Kidney (tissue), 14 donors: ENCODE measurements around the gene VAV2. TPM values are rescaled to one million over a fixed set of nuclear protein-coding genes. Genes with fewer than 3 reads are reported as not detected.

ENCODE experiments used
- DNase-seq, 5 donors: peaks; one replicate each; pipeline ENCODE4 v3.0.0-alpha.2; 2013 to 2020
- FAIRE-seq: peaks from 2 replicates; lab custom pipeline; 2012; peaks lifted over from hg19 to GRCh38; lab: Jason Lieb, UNC
- H3K27ac ChIP-seq, 2 donors: one replicate each; pipeline ENCODE4 v1.7.0; 2013; ENCODE audit warnings: low read depth in 2 of 2, low read length in 2 of 2, inconsistent platforms in 1 of 2
- H3K27me3 ChIP-seq: one replicate; pipeline ENCODE4 v1.7.1; 2013; ENCODE audit warnings: low read length, inconsistent platforms; ENCODE audit not compliant: control insufficient read depth, insufficient read depth
- H3K36me3 ChIP-seq, 3 donors: one replicate each; pipeline versions ENCODE4 v1.7.0 to v1.7.1; 2013; ENCODE audit warnings: low read length in 3 of 3, control low read depth in 1 of 3, inconsistent platforms in 1 of 3; ENCODE audit not compliant: insufficient read depth in 3 of 3, control insufficient read depth in 2 of 3
- H3K4me1 ChIP-seq, 3 donors: one replicate each; pipeline versions ENCODE4 v1.7.0 to v1.7.1; 2013; ENCODE audit warnings: low read length in 3 of 3, inconsistent platforms in 1 of 3, low read depth in 1 of 3; ENCODE audit not compliant: control insufficient read depth in 2 of 3, insufficient read depth in 2 of 3
- H3K4me3 ChIP-seq, 3 donors: one replicate each; pipeline versions ENCODE4 v1.7.0 to v1.8.1; 2013; ENCODE audit warnings: low read length in 3 of 3, control low read depth in 1 of 3, inconsistent platforms in 1 of 3
- H3K9ac ChIP-seq, 3 donors: one replicate each; pipeline versions ENCODE4 v1.7.0 to v1.7.1; 2013; ENCODE audit warnings: low read length in 3 of 3, control low read depth in 1 of 3, inconsistent platforms in 1 of 3
- H3K9me3 ChIP-seq, 3 donors: one replicate each; pipeline versions ENCODE4 v1.7.0 to v1.7.1; 2013; ENCODE audit warnings: low read length in 3 of 3, control low read depth in 1 of 3, inconsistent platforms in 1 of 3; ENCODE audit not compliant: control insufficient read depth in 2 of 3, insufficient read depth in 1 of 3
- intact Hi-C: fragments of 100-400 bp; cut with DNase I; formaldehyde crosslinking; loops from one replicate; pipeline ENCODE4 v1.11.1; 2022
- polyA plus RNA-seq: library from polyadenylated mRNA; stranded (reverse); fragments of 350-450 nt; fragmentation: Illumina TruSeq; extraction: RNeasy Lipid Tissue Mini Kit (QIAGEN cat#74804); gene quantifications from one replicate; pipeline ENCODE4 v1.2.3, GENCODE V29; 2014; ENCODE audit warnings: low read depth, low replicate concordance; ENCODE audit not compliant: insufficient read depth
- total RNA-seq: library from RNA; stranded (reverse); fragmentation: NEBNext Ultra II Directional; extraction: Animal tissue kit (Norgen Biotek cat#: 25700); gene quantifications from one replicate; pipeline ENCODE4 v1.2.1, GENCODE V29; 2021
- TF ChIP-seq, protein P1 (sequence below): IDR thresholded peaks from 3 replicates; pipeline ENCODE4 v1.5.1; 2012; ENCODE audit warnings: mild to moderate bottlenecking, moderate library complexity, borderline replicate concordance; ENCODE audit not compliant: insufficient read depth; ENCODE audit errors: extremely low read depth
- donor health status: control.
- donor health status: control.
- donor health status: control.
- donor health status: control.
- donor health status: control.
- donor health status: DM: yes; HTN: yes; CAD: no.
- donor health status: Normal renal cell carcinoma (clear cell type).

VAV2 gene
- total and polyA plus RNA-seq, 2 donors from 2014 or later = 22.3 to 47.1 TPM

DNA sequence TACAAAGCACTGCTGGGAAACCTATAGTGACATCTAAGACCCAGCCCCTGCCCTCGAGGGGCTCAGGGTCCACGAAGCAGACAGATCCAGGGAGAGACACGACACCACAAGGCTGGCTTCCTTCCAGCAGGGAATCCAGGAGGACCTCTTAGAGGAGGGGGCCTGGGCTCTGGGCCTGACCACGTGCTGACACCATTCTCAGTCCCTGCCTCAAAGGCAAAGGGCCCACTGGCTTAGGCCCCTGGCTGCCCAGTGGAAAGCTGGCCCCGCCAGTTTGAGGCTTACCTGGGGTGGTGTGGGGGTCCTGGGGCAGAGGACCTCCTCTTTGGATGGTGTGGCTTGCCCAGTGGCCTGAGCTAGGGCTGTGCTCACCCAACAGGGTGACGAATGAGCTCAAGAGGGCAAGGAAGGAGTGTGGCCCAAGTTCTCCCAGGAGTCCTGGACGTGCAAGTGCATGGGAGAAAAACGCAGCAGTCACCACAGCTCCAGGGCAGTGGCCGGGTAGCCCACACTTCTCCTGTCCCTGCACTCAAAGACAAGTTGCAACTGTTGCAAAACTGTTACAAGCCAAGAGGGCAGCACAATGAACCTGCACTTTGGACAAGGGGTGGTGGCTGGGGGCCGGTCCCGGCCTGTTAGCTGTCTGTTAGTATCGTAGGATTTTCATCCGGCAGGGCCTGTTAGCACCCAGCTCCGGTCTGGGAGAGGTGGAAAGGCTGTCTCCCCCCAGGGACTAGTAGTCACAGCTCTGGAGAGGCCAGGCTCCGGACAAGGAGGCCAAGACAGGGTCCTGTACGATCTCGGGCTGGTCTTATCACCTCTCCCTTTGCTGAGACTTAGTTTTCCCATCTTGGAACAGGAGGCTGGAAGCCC, 252.5 kb downstream of the VAV2 start:
- DNase-seq = peak in 2 of 5 donors; percentile 12 to 66
- Histone ChIP-seq H3K9me3 (no peaks in the 10 kb centered on the region), H3K9ac (peak overlapping the region in 1 of 3 donors; percentile 17), H3K27ac (peak overlapping the region; percentile 41 to 77), H3K27me3 (no peaks in the 10 kb centered on the region), H3K4me1 (peaks cover 0 to 14% (median 0%) of the 10 kb centered on the region in 3 donors), H3K4me3 (peak overlapping the region in 1 of 3 donors; percentile 56), H3K36me3 (no peaks in the 10 kb centered on the region)
- no peak for FAIRE-seq
- TF ChIP-seq, protein P1, sequence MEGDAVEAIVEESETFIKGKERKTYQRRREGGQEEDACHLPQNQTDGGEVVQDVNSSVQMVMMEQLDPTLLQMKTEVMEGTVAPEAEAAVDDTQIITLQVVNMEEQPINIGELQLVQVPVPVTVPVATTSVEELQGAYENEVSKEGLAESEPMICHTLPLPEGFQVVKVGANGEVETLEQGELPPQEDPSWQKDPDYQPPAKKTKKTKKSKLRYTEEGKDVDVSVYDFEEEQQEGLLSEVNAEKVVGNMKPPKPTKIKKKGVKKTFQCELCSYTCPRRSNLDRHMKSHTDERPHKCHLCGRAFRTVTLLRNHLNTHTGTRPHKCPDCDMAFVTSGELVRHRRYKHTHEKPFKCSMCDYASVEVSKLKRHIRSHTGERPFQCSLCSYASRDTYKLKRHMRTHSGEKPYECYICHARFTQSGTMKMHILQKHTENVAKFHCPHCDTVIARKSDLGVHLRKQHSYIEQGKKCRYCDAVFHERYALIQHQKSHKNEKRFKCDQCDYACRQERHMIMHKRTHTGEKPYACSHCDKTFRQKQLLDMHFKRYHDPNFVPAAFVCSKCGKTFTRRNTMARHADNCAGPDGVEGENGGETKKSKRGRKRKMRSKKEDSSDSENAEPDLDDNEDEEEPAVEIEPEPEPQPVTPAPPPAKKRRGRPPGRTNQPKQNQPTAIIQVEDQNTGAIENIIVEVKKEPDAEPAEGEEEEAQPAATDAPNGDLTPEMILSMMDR = no peak
- intact Hi-C loops = no loop called here

DNA sequence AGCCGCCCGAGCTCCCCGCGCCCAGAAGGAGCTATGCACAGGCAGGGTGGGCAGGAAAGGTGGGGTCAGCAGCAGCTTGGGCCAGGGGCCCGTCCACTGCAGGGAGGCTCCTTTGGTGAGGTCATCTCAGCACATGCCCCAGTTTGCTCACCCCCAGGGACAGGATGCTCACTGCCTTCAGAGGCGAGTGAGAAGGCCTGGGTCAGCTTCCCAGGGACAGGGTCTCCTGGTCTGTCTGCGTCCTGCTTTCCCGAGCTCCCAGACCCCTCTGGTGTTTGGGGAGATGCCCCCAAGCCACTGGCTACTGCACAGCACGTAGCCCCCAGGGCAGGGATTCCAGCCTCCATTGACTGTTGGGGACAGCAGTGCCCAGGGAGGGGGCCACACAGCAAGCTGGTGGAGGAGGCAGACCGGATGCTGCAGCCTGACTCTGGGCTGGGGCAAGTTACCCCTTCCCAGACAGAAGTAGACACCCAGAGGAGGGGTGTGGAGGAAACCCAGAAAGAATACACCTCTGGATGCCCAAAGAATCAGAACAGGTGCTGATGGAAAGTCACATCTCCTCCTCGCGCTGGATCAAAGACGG, 253.4 kb downstream of the VAV2 start:
- H3K4me3 ChIP-seq = peak overlapping the region in 2 of 3 donors; percentile 36 to 56

DNA sequence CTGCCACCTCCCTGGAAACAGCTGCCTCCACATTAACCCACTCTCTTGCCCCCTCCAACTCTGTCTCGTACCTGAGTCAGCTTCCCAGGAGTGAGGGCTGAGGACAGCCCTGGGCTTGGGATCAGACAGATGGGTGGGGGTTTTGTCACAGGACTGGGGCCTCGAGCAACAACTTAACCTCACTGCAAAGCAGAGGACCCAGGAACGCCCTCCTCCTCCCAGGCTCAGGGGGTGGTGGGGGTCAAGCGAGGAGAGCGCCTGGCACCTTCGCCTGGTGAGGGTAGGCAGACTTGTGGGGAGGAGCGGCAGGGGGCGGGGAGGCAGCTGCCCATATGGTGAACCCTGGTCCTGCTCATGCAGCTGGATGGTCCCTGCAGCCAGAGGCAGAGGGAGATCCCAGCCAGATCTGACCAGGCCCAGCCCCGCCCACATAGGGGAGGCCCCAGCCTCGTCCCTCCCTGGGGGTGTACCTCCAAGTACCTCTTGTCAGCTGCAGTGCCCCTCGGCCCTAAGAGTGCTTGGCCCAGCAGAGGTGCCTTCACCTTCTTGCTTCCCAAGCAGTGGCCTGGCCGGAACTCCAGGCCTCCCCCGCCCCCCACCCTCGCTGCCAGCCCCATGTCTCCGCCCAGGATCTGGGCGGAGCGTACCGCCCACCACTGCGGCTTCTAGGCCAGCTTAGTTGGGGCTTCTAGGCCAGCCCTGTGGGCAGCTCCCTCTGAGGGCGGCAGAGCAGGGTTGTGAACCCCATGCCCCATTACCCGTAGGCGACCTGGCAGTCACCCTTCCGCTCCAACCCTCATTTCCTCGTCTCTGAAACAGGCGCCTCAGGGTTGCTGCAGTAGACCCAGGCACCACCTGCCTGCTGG, 254.1 kb downstream of the VAV2 start, which contains the start of gene SARDH:
SARDH (minus strand) TSS at position 579 of the 866 bp plus-strand sequence. CDS start 4,179 bp downstream, outside the sequence.
- peak within 1 kb of the TSS in 1 of 3 donors; percentile 44 for H3K9ac ChIP-seq

More for the DNA sequence above, 253.4 kb downstream of the VAV2 start:
- intact Hi-C loops = no loop called here
- H3K27me3 ChIP-seq = no peaks in the 10 kb centered on the region
- FAIRE-seq (no peak), DNase-seq (peak in 1 of 5 donors; percentile 71)
- peaks cover 0 to 14% (median 0%) of the 10 kb centered on the region in 3 donors for H3K4me1 ChIP-seq
- H3K9me3 ChIP-seq = no peaks in the 10 kb centered on the region
- TF ChIP-seq, protein P1 = no peak
- no peaks in the 10 kb centered on the region for H3K36me3 ChIP-seq
- peak overlapping the region in 1 of 2 donors; percentile 29 for H3K27ac ChIP-seq
- peak overlapping the region in 1 of 3 donors; percentile 17 for H3K9ac ChIP-seq

More for the DNA sequence above, 254.1 kb downstream of the VAV2 start, which contains the start of gene SARDH:
- DNase-seq (peak; percentile 74 to 90 (median 86)), FAIRE-seq (no peak)
- no peaks in the 10 kb centered on the region for H3K9me3 ChIP-seq
- H3K27ac ChIP-seq = peak within 1 kb of the TSS in 1 of 2 donors; percentile 77
- TF ChIP-seq, protein P1 = no peak
- no peaks in the 10 kb centered on the region for H3K27me3 ChIP-seq
- peak within 1 kb of the TSS; percentile 26 to 56 (median 36) for H3K4me3 ChIP-seq
- peaks cover 0 to 14% (median 0%) of the 10 kb centered on the region in 3 donors for H3K4me1 ChIP-seq
- intact Hi-C loops = no loop called here
- no peaks in the 10 kb centered on the region for H3K36me3 ChIP-seq
